CD4-positive, CD25-positive, alpha-beta regulatory T cell (primary cell): ENCODE results near the gene HPX. TPM values are rescaled to one million over a fixed set of nuclear protein-coding genes. Genes with fewer than 3 reads are reported as not detected.

Source experiments
- ATAC-seq, 2 donors: fragments of 150-1000 bp; cut with Tn5 transposase; one replicate each; pipeline ENCODE4 v1.10.0; 2021; ENCODE audit warnings: low read depth in 2 of 2, moderate number of reproducible peaks in 2 of 2, moderate library complexity in 1 of 2
- DNase-seq, 3 donors: peaks; one replicate each; pipeline versions ENCODE4 v3.0.0 to v3.0.0-alpha.2; 2012 to 2022; ENCODE audit warnings: mixed read lengths in 1 of 3
- H3K27ac ChIP-seq: one replicate; pipeline ENCODE4 v1.7.0; 2013; ENCODE audit warnings: mild to moderate bottlenecking, low read length; ENCODE audit not compliant: insufficient read depth, poor library complexity, severe bottlenecking
- H3K27me3 ChIP-seq: one replicate; pipeline ENCODE4 v1.7.0; 2013; ENCODE audit warnings: low read length; ENCODE audit not compliant: control insufficient read depth, insufficient read depth
- H3K36me3 ChIP-seq: one replicate; pipeline ENCODE4 v1.7.0; 2013; ENCODE audit warnings: mild to moderate bottlenecking, low read length, moderate library complexity; ENCODE audit not compliant: control insufficient read depth, insufficient read depth
- H3K4me1 ChIP-seq: 2 replicates; pipeline ENCODE4 v1.7.0; 2013; ENCODE audit warnings: mild to moderate bottlenecking, low read length; ENCODE audit not compliant: insufficient read depth, control insufficient read depth, poor library complexity, severe bottlenecking
- H3K4me3 ChIP-seq: one replicate; pipeline ENCODE4 v1.7.0; 2013; ENCODE audit warnings: low read depth, mild to moderate bottlenecking, low read length, moderate library complexity
- H3K9me3 ChIP-seq, 2 experiments: 1 replicate in 1 of 2; 2 replicates in 1 of 2; pipeline ENCODE4 v1.7.0; 2013; ENCODE audit warnings: low read length in 2 of 2, mild to moderate bottlenecking in 1 of 2, moderate library complexity in 1 of 2; ENCODE audit not compliant: control insufficient read depth in 2 of 2
- H3K27ac Mint-ChIP-seq, 3 donors: one replicate each; pipeline ENCODE4 v1.8.0; 2020 to 2022; ENCODE audit warnings: mild to moderate bottlenecking in 3 of 3, mixed read lengths in 3 of 3, moderate library complexity in 2 of 3
- H3K27me3 Mint-ChIP-seq: one replicate; pipeline ENCODE4 v1.8.0; 2022; ENCODE audit warnings: mild to moderate bottlenecking, mixed read lengths
- H3K36me3 Mint-ChIP-seq: one replicate; pipeline ENCODE4 v1.8.0; 2020; ENCODE audit warnings: mixed read lengths
- H3K4me1 Mint-ChIP-seq, 4 donors: one replicate each; pipeline ENCODE4 v1.8.0; 2020 to 2022; ENCODE audit warnings: mixed read lengths in 4 of 4, mild to moderate bottlenecking in 1 of 4
- H3K4me3 Mint-ChIP-seq, 4 donors: one replicate each; pipeline ENCODE4 v1.8.0; 2020 to 2022; ENCODE audit warnings: mild to moderate bottlenecking in 4 of 4, mixed read lengths in 4 of 4, moderate library complexity in 3 of 4
- H3K9me3 Mint-ChIP-seq, 7 donors: one replicate each; pipeline ENCODE4 v1.8.0; 2020 to 2022; ENCODE audit warnings: mixed read lengths in 7 of 7, mild to moderate bottlenecking in 3 of 7, moderate library complexity in 2 of 7
- polyA plus RNA-seq, 4 donors: library from polyadenylated mRNA; unstranded; fragments of 300-500 nt; fragmentation: Illumina TruSeq; gene quantifications; one replicate each; pipeline ENCODE4 v1.2.3, GENCODE V29; 2021
- total RNA-seq: library from RNA; stranded (reverse); gene quantifications from one replicate; pipeline ENCODE4 v1.2.3, GENCODE V29; 2022

HPX gene
- total RNA-seq (1.5 TPM), polyA plus RNA-seq (not detected)

GRCh38 chr11:6440906-6441358 lies at the start of gene HPX:
Gene HPX, minus strand, starts transcription at chr11:6440987. Its CDS starts 24 bp downstream, at chr11:6440963.
- peaks cover 0 to under 1% (median under 1%) of the 10 kb centered on the region in 4 donors for H3K4me1 Mint-ChIP-seq
- no peaks in the 10 kb centered on the region for H3K36me3 ChIP-seq
- H3K4me1 ChIP-seq, result peaks cover 20% of the 10 kb centered on the region
- H3K27ac Mint-ChIP-seq, result no peak within 1 kb of the TSS
- no peak within 1 kb of the TSS for H3K4me3 Mint-ChIP-seq
- H3K27ac ChIP-seq, result no peak within 1 kb of the TSS
- H3K36me3 Mint-ChIP-seq, result no peaks in the 10 kb centered on the region
- H3K9me3 Mint-ChIP-seq, result no peaks in the 10 kb centered on the region
- ATAC-seq (no peak), DNase-seq (no peak)
- H3K9me3 ChIP-seq, result no peaks in the 10 kb centered on the region
- H3K27me3 ChIP-seq, result no peaks in the 10 kb centered on the region
- no peak within 1 kb of the TSS for H3K4me3 ChIP-seq
- H3K27me3 Mint-ChIP-seq, result no peaks in the 10 kb centered on the region

GRCh38 chr11:6489306-6489705 lies 48.5 kb upstream of the HPX start:
- Mint-ChIP-seq H3K27ac (peak overlapping the region in 2 of 3 donors; percentile 33 to 64), H3K4me1 (peaks cover 0 to 22% (median 12%) of the 10 kb centered on the region in 4 donors), H3K27me3 (no peaks in the 10 kb centered on the region), H3K4me3 (no peak overlapping the region), H3K36me3 (peaks cover 17% of the 10 kb centered on the region), H3K9me3 (no peaks in the 10 kb centered on the region)
- Histone ChIP-seq H3K4me3 (no peak overlapping the region), H3K4me1 (no peaks in the 10 kb centered on the region), H3K9me3 (no peaks in the 10 kb centered on the region), H3K36me3 (peaks cover 51% of the 10 kb centered on the region), H3K27ac (no peak overlapping the region), H3K27me3 (no peaks in the 10 kb centered on the region)
- DNase-seq (no peak), ATAC-seq (no peak)

- H3K27ac Mint-ChIP-seq, result peak overlapping the region in 2 of 3 donors; percentile 33 to 64
- Histone ChIP-seq H3K4me3 (no peak overlapping the region), H3K27me3 (no peaks in the 10 kb centered on the region), H3K27ac (no peak overlapping the region), H3K36me3 (peaks cover 52% of the 10 kb centered on the region), H3K4me1 (no peaks in the 10 kb centered on the region), H3K9me3 (no peaks in the 10 kb centered on the region)
- ATAC-seq, result no peak
- H3K4me1 Mint-ChIP-seq, result peaks cover 0 to 22% (median 11%) of the 10 kb centered on the region in 4 donors
- H3K36me3 Mint-ChIP-seq, result peaks cover 16% of the 10 kb centered on the region
- H3K4me3 Mint-ChIP-seq, result no peak overlapping the region
- H3K27me3 Mint-ChIP-seq, result no peaks in the 10 kb centered on the region
- H3K9me3 Mint-ChIP-seq, result no peaks in the 10 kb centered on the region
- no peak for DNase-seq
Measured at GRCh38 chr11:6488821-6489220, 48.0 kb upstream of the HPX start.

GRCh38 chr11:6488342-6488741 lies 47.6 kb upstream of the HPX start:
- H3K4me3 Mint-ChIP-seq, result no peak overlapping the region

GRCh38 chr11:6486938-6487337 lies 46.2 kb upstream of the HPX start:
- no peaks in the 10 kb centered on the region for H3K27me3 ChIP-seq
- peaks cover 0 to 2% (median 0%) of the 10 kb centered on the region in 7 donors for H3K9me3 Mint-ChIP-seq
- ATAC-seq (no peak), DNase-seq (no peak)
- no peaks in the 10 kb centered on the region for H3K27me3 Mint-ChIP-seq
- H3K4me1 ChIP-seq, result peaks cover 16% of the 10 kb centered on the region
- H3K9me3 ChIP-seq, result no peaks in the 10 kb centered on the region
- no peak overlapping the region for H3K27ac Mint-ChIP-seq
- H3K4me3 Mint-ChIP-seq, result no peak overlapping the region
- H3K27ac ChIP-seq, result no peak overlapping the region
- no peak overlapping the region for H3K4me3 ChIP-seq
- peaks cover 14 to 23% (median 20%) of the 10 kb centered on the region in 4 donors for H3K4me1 Mint-ChIP-seq
- peaks cover 59% of the 10 kb centered on the region for H3K36me3 ChIP-seq
- peaks cover 21% of the 10 kb centered on the region for H3K36me3 Mint-ChIP-seq

More at GRCh38 chr11:6488342-6488741, 47.6 kb upstream of the HPX start:
- ATAC-seq (no peak), DNase-seq (no peak)
- Histone ChIP-seq H3K27ac (no peak overlapping the region), H3K36me3 (peaks cover 54% of the 10 kb centered on the region), H3K27me3 (no peaks in the 10 kb centered on the region), H3K9me3 (no peaks in the 10 kb centered on the region), H3K4me3 (no peak overlapping the region), H3K4me1 (peaks cover 2% of the 10 kb centered on the region)
- H3K9me3 Mint-ChIP-seq, result peaks cover 0 to 2% (median 0%) of the 10 kb centered on the region in 7 donors
- peak overlapping the region in 1 of 3 donors; percentile 25 for H3K27ac Mint-ChIP-seq
- peaks cover 16% of the 10 kb centered on the region for H3K36me3 Mint-ChIP-seq
- peaks cover 4 to 22% (median 13%) of the 10 kb centered on the region in 4 donors for H3K4me1 Mint-ChIP-seq
- no peaks in the 10 kb centered on the region for H3K27me3 Mint-ChIP-seq

- peaks cover 0 to 2% (median 0%) of the 10 kb centered on the region in 7 donors for H3K9me3 Mint-ChIP-seq
- peaks cover 20% of the 10 kb centered on the region for H3K4me1 ChIP-seq
- peaks cover 14 to 22% (median 21%) of the 10 kb centered on the region in 4 donors for H3K4me1 Mint-ChIP-seq
- H3K4me3 ChIP-seq, result no peak overlapping the region
- H3K27me3 ChIP-seq, result no peaks in the 10 kb centered on the region
- ATAC-seq (no peak), DNase-seq (no peak)
- no peaks in the 10 kb centered on the region for H3K9me3 ChIP-seq
- no peak overlapping the region for H3K4me3 Mint-ChIP-seq
- no peak overlapping the region for H3K27ac Mint-ChIP-seq
- peaks cover 21% of the 10 kb centered on the region for H3K36me3 Mint-ChIP-seq
- H3K36me3 ChIP-seq, result peaks cover 55% of the 10 kb centered on the region
- H3K27me3 Mint-ChIP-seq, result no peaks in the 10 kb centered on the region
- H3K27ac ChIP-seq, result peak overlapping the region; percentile 17
Measured at GRCh38 chr11:6486256-6486655, 45.5 kb upstream of the HPX start.

- DNase-seq (no peak), ATAC-seq (no peak)
- H3K36me3 Mint-ChIP-seq, result peaks cover 21% of the 10 kb centered on the region
- H3K27me3 Mint-ChIP-seq, result no peaks in the 10 kb centered on the region
- peaks cover 0 to 2% (median 0%) of the 10 kb centered on the region in 7 donors for H3K9me3 Mint-ChIP-seq
- H3K4me3 Mint-ChIP-seq, result no peak overlapping the region
- H3K4me3 ChIP-seq, result no peak overlapping the region
- H3K27ac ChIP-seq, result no peak overlapping the region
- H3K4me1 ChIP-seq, result peaks cover 24% of the 10 kb centered on the region
- H3K27me3 ChIP-seq, result no peaks in the 10 kb centered on the region
- peaks cover 54% of the 10 kb centered on the region for H3K36me3 ChIP-seq
- peaks cover 20 to 26% (median 22%) of the 10 kb centered on the region in 4 donors for H3K4me1 Mint-ChIP-seq
- H3K9me3 ChIP-seq, result no peaks in the 10 kb centered on the region
- H3K27ac Mint-ChIP-seq, result no peak overlapping the region
Measured at GRCh38 chr11:6485661-6486060, 44.9 kb upstream of the HPX start.

- peak overlapping the region; percentile 87 for H3K4me3 ChIP-seq
- ATAC-seq (no peak), DNase-seq (no peak)
- H3K4me1 ChIP-seq, result peaks cover 33% of the 10 kb centered on the region
- H3K4me1 Mint-ChIP-seq, result peaks cover 20 to 47% (median 31%) of the 10 kb centered on the region in 4 donors
- no peaks in the 10 kb centered on the region for H3K27me3 ChIP-seq
- H3K36me3 ChIP-seq, result peaks cover 50% of the 10 kb centered on the region
- H3K9me3 Mint-ChIP-seq, result peaks cover 0 to 2% (median 0%) of the 10 kb centered on the region in 7 donors
- H3K36me3 Mint-ChIP-seq, result peaks cover 14% of the 10 kb centered on the region
- no peaks in the 10 kb centered on the region for H3K9me3 ChIP-seq
- H3K27me3 Mint-ChIP-seq, result no peaks in the 10 kb centered on the region
- peak overlapping the region; percentile 89 to 99 (median 96) for H3K4me3 Mint-ChIP-seq
- H3K27ac Mint-ChIP-seq, result peak overlapping the region; percentile 48 to 97 (median 70)
- H3K27ac ChIP-seq, result peak overlapping the region; percentile 94
Measured at GRCh38 chr11:6483015-6483414, 42.2 kb upstream of the HPX start.
